Lower lobe of right lung (tissue), 2 donors: ENCODE results near the gene BATF3. TPM values are rescaled to one million over a fixed set of nuclear protein-coding genes. Genes with fewer than 3 reads are reported as not detected.

Source experiments
- ATAC-seq, 2 donors: fragments of 200-7000 bp; cut with Tn5 transposase; one replicate each; pipeline ENCODE4 v1.9.1; 2020 to 2022; ENCODE audit warnings: mild to moderate bottlenecking in 2 of 2, moderate library complexity in 2 of 2
- DNase-seq: peaks from one replicate; pipeline ENCODE4 v3.0.0-alpha.2; 2020
- H3K27ac ChIP-seq: fragments of 200-600 bp; one replicate; pipeline ENCODE4 v1.8.0; 2022
- H3K27me3 ChIP-seq: fragments of 200-600 bp; one replicate; pipeline ENCODE4 v1.8.0; 2022; ENCODE audit warnings: low read depth
- H3K36me3 ChIP-seq: fragments of 200-600 bp; one replicate; pipeline ENCODE4 v1.8.0; 2022; ENCODE audit warnings: mild to moderate bottlenecking
- H3K4me1 ChIP-seq: fragments of 200-600 bp; one replicate; pipeline ENCODE4 v1.8.0; 2022
- H3K4me3 ChIP-seq: fragments of 200-600 bp; one replicate; pipeline ENCODE4 v1.8.0; 2022; ENCODE audit warnings: mild to moderate bottlenecking
- H3K9me3 ChIP-seq: fragments of 200-600 bp; one replicate; pipeline ENCODE4 v1.8.0; 2022
- CTCF ChIP-seq: fragments of 200-600 bp; IDR thresholded peaks from one replicate; pipeline ENCODE4 v1.8.0; 2022; ENCODE audit warnings: antibody characterized with exemption, mild to moderate bottlenecking
- intact Hi-C: fragments of 100-400 bp; cut with DNase I; formaldehyde crosslinking; loops from one replicate; pipeline ENCODE4 v1.11.0; 2022
- total RNA-seq: library from RNA; stranded (reverse); fragmentation: NEBNext Ultra II Directional; extraction: Animal tissue kit (Norgen Biotek cat#: 25700); gene quantifications from one replicate; pipeline ENCODE4 v1.2.1, GENCODE V29; 2021
- donor health status: DM: no; HTN: yes; CAD: no; lungs with severe emphysema.

The BATF3 gene
- total RNA-seq, 1 donor from 2014 or later: 12.8 TPM

DNA sequence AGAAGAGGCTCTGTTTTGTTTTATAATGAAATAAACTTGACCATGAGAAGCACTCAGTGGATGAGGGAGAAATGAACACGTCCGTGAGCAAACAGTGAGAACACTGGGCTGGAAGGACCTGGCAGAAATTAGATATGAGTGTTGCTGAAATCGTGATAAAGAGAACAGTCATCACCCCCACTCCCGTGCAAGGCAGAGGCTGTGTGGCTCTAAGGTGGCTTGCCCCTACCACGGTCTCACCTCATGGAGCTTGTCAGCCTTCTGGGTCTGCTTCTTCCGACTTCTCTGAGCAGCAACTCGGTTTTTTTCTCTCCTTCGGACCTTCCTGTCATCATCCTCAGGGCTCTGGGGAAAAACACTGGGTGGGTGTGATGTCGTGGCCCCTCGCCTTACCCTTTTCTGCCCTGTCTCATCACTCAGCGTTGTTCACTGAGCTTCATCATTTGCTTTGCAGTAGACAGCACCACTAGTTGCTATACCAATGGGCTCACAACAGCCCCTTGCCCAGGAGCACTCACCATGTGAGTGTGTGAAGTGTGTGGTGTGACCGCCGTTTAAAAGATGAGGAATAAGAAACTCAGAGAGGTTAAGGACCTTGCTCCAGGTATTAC lies 2.8 kb downstream of the BATF3 start:
- no peak for ATAC-seq
- Histone ChIP-seq H3K9me3 (no peaks in the 10 kb centered on the region), H3K4me3 (no peak overlapping the region), H3K4me1 (peaks cover 32% of the 10 kb centered on the region), H3K27me3 (no peaks in the 10 kb centered on the region), H3K27ac (no peak overlapping the region), H3K36me3 (no peaks in the 10 kb centered on the region)
- no peak for TF ChIP-seq CTCF
- intact Hi-C loops: no loop called here
- DNase-seq: no peak

DNA sequence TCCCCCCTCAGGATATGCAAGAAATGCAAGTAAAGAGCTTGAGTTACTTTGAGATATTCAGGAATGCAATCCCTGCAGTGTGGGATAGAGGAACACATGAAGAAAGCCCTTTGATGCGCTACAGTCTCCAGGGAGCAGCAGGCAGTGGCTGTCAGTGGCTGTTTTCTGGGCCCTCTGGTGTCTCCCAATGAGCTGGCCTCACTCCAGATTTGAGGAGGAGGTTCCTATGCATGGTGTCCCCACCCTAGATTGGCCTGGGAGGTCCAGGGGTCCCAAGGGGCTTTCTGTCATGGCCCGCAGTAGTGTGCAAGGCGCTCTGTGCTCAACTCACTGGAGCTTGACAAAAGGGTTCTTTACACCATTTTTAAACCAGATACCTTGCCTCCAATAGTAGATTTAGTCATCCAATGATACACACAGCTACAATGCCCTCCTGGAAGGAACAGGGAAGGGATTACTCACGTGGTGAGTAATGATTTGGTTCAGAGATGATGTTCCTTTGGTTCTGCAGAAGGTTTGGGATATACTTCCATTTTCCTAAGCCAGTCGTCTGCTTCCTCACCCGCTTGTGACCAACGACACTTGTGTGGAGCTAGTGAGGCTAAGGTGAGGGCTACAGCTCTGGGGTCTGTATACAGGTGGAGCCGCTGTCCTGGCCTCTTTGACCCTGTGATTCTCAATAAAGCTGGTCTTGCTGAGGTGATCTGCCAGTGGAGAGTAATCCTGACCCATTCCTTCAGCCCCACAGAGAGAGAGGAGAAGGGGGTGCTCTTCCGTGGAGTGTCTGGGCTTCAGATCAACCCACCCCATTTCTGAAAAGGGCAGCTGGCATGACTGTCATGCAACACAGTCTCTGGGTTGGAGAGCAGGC lies 6.6 kb downstream of the BATF3 start:
- Histone ChIP-seq H3K9me3 (no peaks in the 10 kb centered on the region), H3K36me3 (no peaks in the 10 kb centered on the region), H3K4me1 (peaks cover 1% of the 10 kb centered on the region), H3K27me3 (peaks cover 3% of the 10 kb centered on the region), H3K4me3 (no peak overlapping the region), H3K27ac (no peak overlapping the region)
- intact Hi-C loops: no loop called here
- no peak for TF ChIP-seq CTCF
- DNase-seq: no peak
- no peak for ATAC-seq

GRCh38 chr1:212691561-212692071 lies 8.0 kb downstream of the BATF3 start:
- intact Hi-C loops: no loop called here
- no peak for ATAC-seq
- H3K27me3 ChIP-seq: peaks cover 3% of the 10 kb centered on the region

DNA sequence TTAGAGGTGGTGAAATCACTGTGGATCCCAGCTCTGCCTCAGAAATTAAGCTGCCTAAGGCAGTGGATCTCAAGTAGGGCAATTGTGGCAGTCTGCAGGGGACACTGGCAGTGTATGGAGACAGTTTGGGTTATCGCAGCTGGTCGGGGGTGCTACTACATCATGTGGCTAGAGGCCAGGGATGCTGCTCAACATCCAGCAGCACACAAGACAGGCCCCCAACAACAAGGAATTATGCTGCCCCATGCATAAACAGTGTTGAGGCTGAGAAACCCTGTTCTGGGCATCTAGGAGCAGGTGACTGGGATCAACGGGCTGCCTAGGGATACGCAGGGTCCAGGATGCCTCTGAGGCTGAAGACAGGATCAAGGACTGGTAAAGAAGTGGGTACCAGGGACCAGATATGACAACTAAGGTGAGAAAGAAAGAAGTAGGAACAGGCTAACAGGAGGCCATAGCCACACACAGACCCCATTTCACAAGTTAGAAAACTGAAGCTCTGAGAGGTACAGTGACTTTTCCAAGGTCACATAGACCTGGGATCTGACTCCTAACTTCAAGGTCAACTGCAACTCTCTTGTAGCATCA lies 8.7 kb downstream of the BATF3 start:
- TF ChIP-seq CTCF: no peak
- Histone ChIP-seq H3K4me1 (no peaks in the 10 kb centered on the region), H3K27me3 (peaks cover 3% of the 10 kb centered on the region), H3K4me3 (no peak overlapping the region), H3K36me3 (no peaks in the 10 kb centered on the region), H3K9me3 (no peaks in the 10 kb centered on the region), H3K27ac (no peak overlapping the region)
- intact Hi-C loops: no loop called here
- DNase-seq: no peak
- ATAC-seq: no peak

More at GRCh38 chr1:212691561-212692071, 8.0 kb downstream of the BATF3 start:
- H3K4me3 ChIP-seq: no peak overlapping the region
- TF ChIP-seq CTCF: no peak
- no peaks in the 10 kb centered on the region for H3K4me1 ChIP-seq
- no peaks in the 10 kb centered on the region for H3K9me3 ChIP-seq
- H3K36me3 ChIP-seq: no peaks in the 10 kb centered on the region
- DNase-seq: no peak
- H3K27ac ChIP-seq: no peak overlapping the region

DNA sequence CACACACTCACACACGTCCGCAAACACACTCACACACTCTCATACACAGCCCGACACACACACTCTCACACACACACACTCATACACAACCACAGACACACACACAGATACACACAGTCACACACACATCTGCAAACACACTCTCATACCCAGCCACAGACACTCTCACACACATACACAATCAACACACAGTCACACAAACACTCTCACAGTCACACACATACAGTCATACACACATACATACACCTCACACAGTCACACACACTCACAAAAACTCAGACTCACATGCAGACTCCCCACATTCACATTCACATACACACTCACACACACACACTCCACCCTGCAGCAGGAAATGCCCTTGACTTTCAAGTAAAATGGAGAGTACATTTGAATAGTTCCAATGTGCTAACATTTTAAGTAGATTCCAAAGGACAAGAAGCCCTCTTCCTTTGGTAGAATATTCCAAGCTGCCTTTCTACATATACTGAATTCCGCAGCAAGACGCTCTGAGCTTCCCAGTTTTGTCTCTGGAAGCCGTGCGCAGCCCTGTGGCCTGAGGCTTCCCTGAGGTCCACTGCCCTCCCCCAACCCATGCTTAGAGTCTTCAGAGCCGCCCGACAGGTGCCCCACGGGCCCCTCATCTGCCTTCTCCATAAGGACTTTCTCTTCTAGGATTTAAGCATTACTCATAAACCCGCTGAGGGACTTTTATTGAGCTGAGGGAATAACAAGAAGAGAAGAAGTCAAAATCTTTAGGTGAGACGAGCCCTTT lies 9.7 kb downstream of the BATF3 start:
- intact Hi-C loops: no loop called here
- no peak for TF ChIP-seq CTCF
- H3K27me3 ChIP-seq: peaks cover 3% of the 10 kb centered on the region
- no peak overlapping the region for H3K4me3 ChIP-seq
- peaks cover 5% of the 10 kb centered on the region for H3K4me1 ChIP-seq
- DNase-seq: no peak
- ATAC-seq: no peak
- no peaks in the 10 kb centered on the region for H3K36me3 ChIP-seq
- H3K9me3 ChIP-seq: no peaks in the 10 kb centered on the region
- no peak overlapping the region for H3K27ac ChIP-seq
